Measurements from ENCODE around the gene RUFY4.
"Not testable (repeated sequence)": the region's sequence is repeated elsewhere in the genome, so short reads cannot be mapped to it uniquely, and the experiment has no call there.

RUFY4 gene

DNA sequence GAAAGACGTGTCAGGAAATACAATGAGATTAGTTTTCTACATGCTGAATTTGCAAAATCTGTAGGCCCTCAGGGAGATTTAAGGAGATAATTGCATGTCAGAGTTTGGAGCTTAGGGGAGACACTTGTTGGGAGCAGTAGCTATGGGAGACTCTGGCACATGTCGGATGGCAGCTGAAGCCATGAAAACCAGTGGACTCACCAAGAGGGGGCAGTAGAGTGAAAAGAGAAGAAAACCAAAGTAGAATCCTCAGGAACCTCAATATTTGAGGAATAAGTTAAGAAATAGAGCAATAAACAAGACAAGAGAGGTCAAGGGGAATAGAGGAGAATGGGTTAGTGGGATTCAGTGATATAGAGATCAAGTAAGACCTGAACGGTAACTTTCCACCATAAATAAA, 24.8 kb downstream of the RUFY4 start:
- DNase-seq, result peak in 1 of 2 experiments; percentile 11

DNA sequence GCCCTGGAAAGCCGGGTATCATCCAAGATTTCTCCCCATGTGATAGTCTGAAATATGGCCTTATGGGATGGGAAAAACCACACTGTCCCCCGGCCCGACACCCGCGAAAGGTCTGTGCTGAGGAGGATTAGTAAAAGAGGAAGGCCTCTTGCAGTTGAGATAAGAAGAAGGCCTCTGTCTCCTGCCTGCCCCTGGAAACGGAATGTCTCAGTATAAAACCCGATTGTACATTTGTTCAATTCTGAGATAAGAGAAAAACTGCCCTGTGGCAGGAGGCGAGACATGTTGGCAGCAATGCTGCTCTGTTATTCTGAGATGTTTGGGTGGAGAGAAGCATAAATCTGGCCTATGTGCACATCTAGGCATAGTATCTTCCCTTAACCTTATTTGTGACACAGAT, 26.8 kb downstream of the RUFY4 start:
- DNase-seq, result no peak

DNA sequence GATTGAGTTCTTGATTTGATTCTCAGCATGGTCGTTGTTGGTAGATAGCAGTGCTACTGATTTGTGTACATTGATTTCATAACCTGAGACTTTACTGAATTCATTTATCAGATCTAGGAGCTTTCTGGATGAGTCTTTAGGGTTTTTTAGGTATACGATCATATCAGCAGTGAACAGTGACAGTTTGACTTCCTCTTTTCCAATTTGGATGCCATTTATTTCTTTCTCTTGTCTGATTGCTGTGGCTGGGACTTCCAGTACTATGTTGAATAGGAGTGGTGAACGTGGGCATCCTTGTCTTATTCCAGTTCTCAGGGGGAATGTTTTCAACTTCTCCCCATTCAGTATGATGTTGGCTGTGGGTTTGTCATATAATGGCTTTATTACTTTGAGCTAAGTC, 28.9 kb downstream of the RUFY4 start:
- no peak for DNase-seq

DNA sequence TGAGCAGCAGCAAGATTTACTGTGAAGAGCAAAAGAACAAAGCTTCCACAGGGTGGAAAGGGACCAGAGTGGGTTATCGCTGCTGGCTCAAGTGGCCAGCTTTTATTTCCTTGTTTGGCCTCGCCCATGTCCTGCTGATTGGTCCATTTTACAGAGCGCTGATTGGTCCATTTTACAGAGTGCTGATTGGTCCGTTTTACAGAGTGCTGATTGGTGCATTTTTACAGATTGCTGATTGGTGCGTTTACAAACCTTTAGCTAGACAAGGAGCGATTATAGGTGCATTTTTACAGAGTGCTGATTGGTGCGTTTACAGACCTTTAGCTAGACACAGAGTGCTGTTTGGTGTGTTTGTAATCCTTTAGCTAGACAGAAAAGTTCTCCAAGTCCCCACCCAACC, 39.8 kb downstream of the RUFY4 start:
- not testable (repeated sequence) for DNase-seq

DNA sequence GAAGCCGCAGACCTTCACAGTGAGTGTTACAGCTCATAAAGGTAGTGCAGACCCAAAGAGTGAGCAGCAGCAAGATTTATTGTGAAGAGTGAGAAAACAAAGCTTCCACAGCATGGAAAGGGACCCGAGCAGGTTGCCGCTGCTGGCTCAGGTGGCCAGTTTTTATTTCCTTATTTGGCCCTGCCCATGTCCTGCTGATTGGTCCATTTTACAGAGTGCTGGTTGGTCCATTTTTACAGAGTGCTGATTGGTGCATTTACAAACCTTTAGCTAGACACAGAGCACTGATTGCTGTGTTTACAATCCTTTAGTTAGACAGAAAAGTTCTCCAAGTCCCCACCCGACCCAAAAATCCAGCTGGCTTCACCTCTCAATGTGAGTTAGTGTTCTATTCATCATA, 52.7 kb downstream of the RUFY4 start:
- not testable (repeated sequence) for DNase-seq

DNA sequence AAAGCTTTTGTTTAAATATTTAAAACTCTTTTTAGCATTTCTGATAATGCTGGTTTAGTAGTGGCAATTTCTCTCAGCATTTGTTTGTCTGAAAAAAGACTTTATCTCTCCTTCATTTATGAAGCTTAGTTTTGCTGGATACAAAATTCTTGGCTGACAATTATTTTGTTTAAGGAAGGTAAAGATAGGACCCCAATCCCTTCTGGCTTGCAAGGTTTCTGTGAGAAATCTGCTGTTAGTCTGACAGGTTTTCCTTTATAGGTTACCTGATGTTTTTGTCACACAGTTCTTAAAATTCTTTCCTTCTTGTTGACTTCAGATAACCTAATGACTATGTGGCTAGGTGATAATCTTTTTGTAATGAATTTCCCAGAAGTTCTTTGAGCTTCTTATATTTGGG, 53.2 kb downstream of the RUFY4 start:
- DNase-seq, result not testable (repeated sequence)

DNA sequence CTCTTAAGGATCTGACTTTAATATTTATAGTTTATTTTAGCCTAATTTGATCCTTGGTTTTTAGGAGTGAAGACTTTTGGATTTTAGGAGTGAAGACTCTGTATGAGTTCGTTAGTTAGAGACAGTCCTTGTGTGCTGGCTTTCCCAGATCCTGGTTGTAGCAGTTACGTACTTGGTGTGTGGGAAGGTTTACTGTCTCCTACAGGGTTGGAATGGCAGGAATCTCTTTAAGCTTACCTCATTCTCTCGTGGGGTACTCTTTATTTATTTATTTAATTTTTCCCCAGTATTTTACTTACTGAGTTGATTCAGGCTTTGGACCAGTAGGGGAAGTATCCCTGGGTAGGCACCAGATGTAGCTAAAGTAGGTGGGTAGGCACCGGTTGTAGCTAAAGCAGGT, 54.9 kb downstream of the RUFY4 start:
- DNase-seq, result no peak

DNA sequence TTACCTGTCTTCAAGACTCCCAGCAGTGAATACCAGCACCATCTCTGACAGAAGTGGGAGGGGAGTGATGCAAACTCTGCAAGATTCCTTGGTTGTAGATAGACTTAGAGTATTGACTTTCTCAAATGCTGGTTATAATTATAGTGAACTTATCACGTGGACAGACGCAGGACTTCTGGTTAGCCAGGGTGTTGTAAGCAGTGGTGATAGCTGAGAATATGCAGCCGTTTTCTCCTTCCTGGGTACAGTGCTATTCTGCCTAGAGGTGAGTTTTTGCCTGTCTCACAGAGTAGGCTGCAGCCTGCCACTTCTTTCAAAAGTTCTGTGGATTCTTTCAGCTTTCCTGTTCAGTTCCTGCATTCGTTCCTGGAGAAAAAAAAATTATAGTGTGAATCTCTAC, 56.0 kb downstream of the RUFY4 start:
- DNase-seq, result no peak

DNA sequence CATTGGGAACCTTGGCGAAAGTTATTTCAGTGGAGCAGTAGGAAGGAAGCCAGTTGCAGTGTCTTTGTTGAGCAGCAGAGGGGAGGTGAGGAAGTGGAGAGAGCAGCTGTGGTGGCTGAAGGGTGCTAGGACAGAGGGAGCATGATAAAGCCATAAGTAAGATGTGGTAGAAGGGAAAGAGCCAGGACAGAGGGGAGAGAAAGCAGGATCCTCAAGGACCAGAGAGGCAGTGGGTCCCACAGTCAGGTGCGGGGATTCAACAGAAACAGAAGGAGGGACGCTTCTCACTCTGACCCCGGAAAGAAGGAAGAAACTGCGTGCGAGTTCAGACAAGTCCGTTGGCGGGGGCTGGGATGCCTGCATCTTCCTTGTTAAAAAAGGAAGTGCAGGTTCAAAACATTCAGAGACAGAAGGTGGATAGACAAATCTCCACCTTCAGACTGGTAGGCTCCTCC, 56.6 kb downstream of the RUFY4 start, which contains the start of gene CXCR2:
TSS of gene CXCR2 (plus strand) at position 403 of the 455 bp plus-strand sequence. CDS start 8,774 bp downstream, outside the sequence.
- no peak for DNase-seq

DNA sequence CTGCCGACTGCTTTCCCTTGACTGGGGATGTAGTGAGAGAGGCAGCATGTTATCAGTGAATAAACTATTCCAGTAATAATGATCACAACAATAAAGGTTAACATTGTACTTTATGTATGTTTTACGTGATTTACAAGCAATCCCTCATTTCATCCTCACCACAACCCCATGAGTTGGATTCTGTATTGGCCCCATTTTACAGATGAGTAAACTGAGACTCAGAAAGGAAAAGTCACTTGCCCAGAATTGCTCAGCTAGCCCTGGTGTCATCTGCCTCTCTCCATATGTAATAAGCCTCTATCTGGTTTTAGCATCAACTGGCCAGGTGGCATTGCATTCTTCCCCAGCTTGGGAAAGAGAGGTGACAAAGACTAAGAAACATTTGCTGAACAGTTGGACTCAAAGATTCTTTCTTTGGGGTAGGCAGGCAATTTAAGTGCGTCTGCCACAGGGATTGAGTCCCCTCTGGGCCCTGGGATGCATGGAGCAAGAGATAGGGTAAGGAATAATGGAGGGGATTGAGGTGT, 58.9 kb downstream of the RUFY4 start:
- DNase-seq, result no peak

DNA sequence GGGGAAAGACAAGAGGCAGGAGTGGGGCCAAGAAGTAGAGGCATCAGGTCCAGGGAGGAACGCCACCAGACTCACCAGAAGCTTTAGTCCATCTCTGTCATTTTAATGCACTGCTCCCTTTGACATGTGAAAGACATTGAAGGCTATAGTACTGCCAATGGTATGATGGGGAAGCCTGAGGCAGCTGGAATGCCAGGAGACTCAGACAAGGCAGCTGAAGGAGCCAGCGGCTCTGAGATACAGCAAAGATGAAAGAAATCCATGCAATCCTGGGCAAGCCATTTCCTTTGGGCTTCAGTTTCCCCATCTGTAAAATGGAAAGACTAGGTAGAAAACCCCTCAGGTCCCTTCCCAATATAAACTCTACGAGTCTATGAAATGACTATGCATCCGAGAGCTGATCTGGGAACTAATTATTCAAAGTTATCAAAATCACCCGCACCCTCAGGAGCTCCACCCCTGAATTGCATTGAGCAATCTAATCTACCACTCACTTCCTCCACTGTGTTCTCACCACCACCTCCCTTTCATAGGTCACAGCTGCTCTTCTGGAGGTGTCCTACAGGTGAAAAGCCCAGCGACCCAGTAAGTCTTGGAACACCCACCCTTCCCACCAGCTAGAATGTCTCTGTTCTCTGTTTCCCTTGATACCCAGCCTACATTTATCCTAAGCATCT, 59.9 kb downstream of the RUFY4 start:
- DNase-seq, result no peak

DNA sequence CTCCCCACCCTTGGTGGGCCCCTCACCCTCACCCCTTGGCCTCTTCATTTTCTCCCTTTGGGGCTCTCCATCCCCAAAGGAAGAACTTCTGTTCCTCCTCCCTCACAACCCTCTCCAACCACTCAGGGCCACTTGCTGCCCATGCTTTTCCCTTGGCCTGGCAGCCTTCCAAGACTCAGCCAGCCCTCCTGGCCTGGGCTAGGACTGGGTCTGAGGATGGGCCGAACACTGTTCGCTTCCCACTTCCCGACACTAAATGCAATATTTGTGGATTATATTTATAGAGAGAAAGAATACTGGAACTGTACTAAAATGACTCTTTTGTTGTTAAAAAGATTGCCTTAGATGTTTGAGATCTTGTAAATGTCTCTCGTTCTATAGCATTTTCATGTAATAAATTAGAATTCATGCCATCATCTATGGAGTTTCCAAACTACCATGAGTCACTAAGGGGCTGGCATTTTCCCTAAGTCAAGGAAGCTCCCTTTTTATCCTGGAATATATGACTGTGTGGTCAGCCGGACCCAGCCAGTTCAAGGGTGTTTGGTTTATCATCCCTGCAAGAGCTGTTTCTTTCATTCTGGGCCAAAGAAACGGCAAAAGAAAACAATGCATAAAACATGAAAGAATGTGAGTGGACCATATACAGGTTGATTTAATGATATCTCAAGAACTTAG, 60.5 kb downstream of the RUFY4 start:
- no peak for DNase-seq

DNA sequence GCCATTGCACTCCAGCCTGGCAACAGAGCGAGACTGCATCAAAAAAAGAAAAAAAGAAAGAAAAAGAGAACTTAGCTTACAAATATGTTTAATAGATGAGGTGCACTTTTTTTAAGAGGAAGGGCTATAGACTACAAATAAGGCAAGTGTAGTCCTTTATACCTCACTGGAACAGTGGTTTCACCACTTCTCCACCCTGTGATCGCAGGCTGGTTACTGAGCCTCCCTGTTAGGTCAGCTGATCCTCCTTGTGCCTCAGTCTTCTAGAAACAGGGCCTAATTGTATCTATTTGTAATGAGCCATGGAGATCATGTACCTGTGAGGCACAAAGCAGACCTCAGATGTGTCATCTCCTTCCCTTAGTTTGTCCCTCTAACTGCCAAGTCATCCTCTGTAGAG, 61.3 kb downstream of the RUFY4 start:
- no peak for DNase-seq

DNA sequence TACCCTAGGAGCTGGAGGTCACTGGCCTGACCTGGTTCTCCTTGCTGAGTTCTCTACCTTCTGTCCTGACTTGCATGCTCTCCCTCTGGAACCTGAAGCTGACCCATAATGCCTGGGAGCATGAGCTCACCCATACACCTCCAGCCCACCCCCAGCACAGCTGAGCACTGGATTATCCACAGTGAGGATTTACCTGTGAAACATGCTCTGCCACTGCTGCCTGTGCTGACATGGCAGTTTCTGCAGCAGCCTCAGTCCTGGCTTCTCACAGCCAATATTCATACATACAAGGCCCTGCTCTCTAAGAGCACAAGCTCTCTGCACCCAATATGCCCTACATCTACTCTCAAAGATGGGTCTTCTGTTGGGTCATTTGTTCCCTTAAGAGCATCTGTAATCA, 61.8 kb downstream of the RUFY4 start:
- DNase-seq, result no peak

DNA sequence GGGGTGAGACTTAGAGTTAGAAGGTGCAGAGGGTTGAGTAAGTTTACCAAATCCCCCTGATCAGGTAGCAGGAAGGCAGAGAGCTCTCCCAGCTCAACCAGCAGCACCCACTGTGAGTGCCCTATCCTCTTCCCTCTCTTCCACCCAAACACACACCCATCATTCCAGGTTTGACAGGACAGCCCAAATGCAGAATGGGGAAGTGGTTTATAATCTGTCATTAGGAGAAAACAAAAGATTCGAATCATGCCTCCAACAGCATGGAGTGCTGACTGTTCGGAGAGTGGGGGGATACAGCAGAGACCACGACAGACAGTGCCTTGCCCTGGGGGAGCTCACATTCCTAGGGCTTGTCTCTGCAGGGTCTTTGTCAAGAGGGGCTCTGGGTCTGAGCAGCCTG, 68.5 kb downstream of the RUFY4 start:
- no peak for DNase-seq

DNA sequence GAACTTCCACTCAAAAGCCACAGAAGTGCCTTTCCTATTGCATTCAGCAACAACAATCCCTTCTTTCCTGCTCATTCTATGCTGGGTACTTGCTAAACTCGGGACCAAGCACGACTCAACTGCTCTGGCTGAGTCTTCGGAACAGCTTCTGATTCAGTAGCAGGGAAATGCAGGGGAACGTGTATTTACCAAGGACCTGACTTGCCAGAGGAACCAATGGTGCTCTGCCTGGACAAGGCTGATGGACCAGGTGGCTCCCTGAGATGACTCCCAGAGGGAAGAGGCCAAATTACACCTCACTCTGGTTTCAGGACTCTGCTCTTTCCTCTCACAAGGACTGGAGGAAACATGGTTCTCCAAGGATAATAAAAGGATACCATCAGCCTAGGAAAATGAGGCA, 69.0 kb downstream of the RUFY4 start:
- DNase-seq, result no peak

All from NCI-H1930 (cell line).